Loucy (cell line): ENCODE results near the gene SYNE1.

Experiments used
- H2AFZ ChIP-seq: fragments of 200-600 bp; sonication (generic); 2 replicates; pipeline ENCODE4 v1.6.0; 2016; ENCODE audit warnings: antibody characterized with exemption, mild to moderate bottlenecking, low read length, moderate library complexity
- H3F3A ChIP-seq: fragments of 200-600 bp; 2 replicates; pipeline ENCODE4 v1.6.0; 2016; ENCODE audit warnings: antibody characterized with exemption, low read depth, mild to moderate bottlenecking
- H3K27me3 ChIP-seq: fragments of 200-600 bp; sonication (generic); 2 replicates; pipeline ENCODE4 v1.6.1; 2014; ENCODE audit warnings: low read length, mild to moderate bottlenecking; ENCODE audit not compliant: insufficient read depth, poor library complexity, severe bottlenecking
- H3K36me3 ChIP-seq: fragments of 200-600 bp; sonication (generic); 2 replicates; pipeline ENCODE4 v1.6.1; 2016; ENCODE audit warnings: low read length; ENCODE audit not compliant: insufficient read depth
- H3K4me1 ChIP-seq: fragments of 200-600 bp; sonication (generic); 2 replicates; pipeline ENCODE4 v1.5.1; 2014; ENCODE audit warnings: low read length, mild to moderate bottlenecking; ENCODE audit not compliant: insufficient read depth, poor library complexity, severe bottlenecking
- H3K4me2 ChIP-seq: fragments of 200-600 bp; sonication (generic); 2 replicates; pipeline ENCODE4 v1.6.0; 2014; ENCODE audit warnings: antibody characterized with exemption, low read length, low read depth, mild to moderate bottlenecking; ENCODE audit not compliant: poor library complexity, severe bottlenecking
- H3K4me3 ChIP-seq: fragments of 200-600 bp; sonication (generic); 2 replicates; pipeline ENCODE4 v1.5.1; 2014; ENCODE audit warnings: low read length, mild to moderate bottlenecking, mixed read lengths; ENCODE audit not compliant: poor library complexity, severe bottlenecking
- H3K79me2 ChIP-seq: fragments of 200-600 bp; sonication (generic); 2 replicates; pipeline ENCODE4 v1.6.1; 2014; ENCODE audit warnings: low read length; ENCODE audit not compliant: insufficient read depth
- H3K9ac ChIP-seq: fragments of 200-600 bp; sonication (generic); 2 replicates; pipeline ENCODE4 v1.6.0; 2014; ENCODE audit warnings: mild to moderate bottlenecking, low read depth, low read length, moderate library complexity; ENCODE audit not compliant: poor library complexity, severe bottlenecking
- H3K9me2 ChIP-seq: fragments of 200-600 bp; sonication (generic); replicated peaks from 2 replicates; pipeline ENCODE4 v1.6.1; 2016; ENCODE audit warnings: low read depth, low read length, mixed read lengths
- H3K9me3 ChIP-seq: fragments of 200-600 bp; sonication (generic); 2 replicates; pipeline ENCODE4 v1.6.1; 2014; ENCODE audit warnings: mild to moderate bottlenecking, antibody characterized with exemption, low read length, low read depth; ENCODE audit not compliant: insufficient read depth
- H4K20me1 ChIP-seq: fragments of 200-600 bp; sonication (generic); 2 replicates; pipeline ENCODE4 v1.6.0; 2014; ENCODE audit warnings: antibody characterized with exemption, low read length, mild to moderate bottlenecking; ENCODE audit not compliant: insufficient read depth, poor library complexity, severe bottlenecking
- CTCF ChIP-seq: fragments of 200-600 bp; sonication (generic); conservative IDR thresholded peaks from 2 replicates; pipeline ENCODE4 v1.5.1; 2014; ENCODE audit warnings: mild to moderate bottlenecking, antibody characterized with exemption, low read length
- EZH2phosphoT487 ChIP-seq: fragments of 200-600 bp; IDR thresholded peaks from 2 replicates; pipeline ENCODE4 v1.6.1; 2018; ENCODE audit warnings: antibody characterized with exemption, mild to moderate bottlenecking, moderate library complexity, borderline replicate concordance

Gene SYNE1

GRCh38 chr6:152348116-152348515 lies 289.0 kb downstream of the SYNE1 start:
- Histone ChIP-seq H3K4me2 (no peak overlapping the region), H3K9ac (no peak overlapping the region), H3K4me3 (no peak overlapping the region), H4K20me1 (no peaks in the 10 kb centered on the region), H3K4me1 (no peaks in the 10 kb centered on the region), H3K27me3 (no peaks in the 10 kb centered on the region), H3K9me2 (no peaks in the 10 kb centered on the region), H3K9me3 (no peaks in the 10 kb centered on the region), H2AFZ (no peak overlapping the region), H3K36me3 (no peaks in the 10 kb centered on the region), H3K79me2 (no peaks in the 10 kb centered on the region), H3F3A (no peaks in the 10 kb centered on the region)
- TF ChIP-seq EZH2phosphoT487, result no peak
- no peak for TF ChIP-seq CTCF

- Histone ChIP-seq H4K20me1 (no peaks in the 10 kb centered on the region), H2AFZ (no peak overlapping the region), H3K4me3 (no peak overlapping the region), H3F3A (no peaks in the 10 kb centered on the region), H3K79me2 (no peaks in the 10 kb centered on the region), H3K9me3 (no peaks in the 10 kb centered on the region), H3K4me1 (no peaks in the 10 kb centered on the region), H3K36me3 (no peaks in the 10 kb centered on the region), H3K9ac (no peak overlapping the region), H3K27me3 (no peaks in the 10 kb centered on the region), H3K4me2 (no peak overlapping the region), H3K9me2 (no peaks in the 10 kb centered on the region)
- TF ChIP-seq CTCF, result no peak
- TF ChIP-seq EZH2phosphoT487, result no peak
These were observed 293.3 kb downstream of the SYNE1 start for GRCh38 chr6:152343735-152344360.

- Histone ChIP-seq H3K9me2 (no peaks in the 10 kb centered on the region), H4K20me1 (no peaks in the 10 kb centered on the region), H3K36me3 (no peaks in the 10 kb centered on the region), H3K4me2 (no peak overlapping the region), H2AFZ (no peak overlapping the region), H3K4me1 (no peaks in the 10 kb centered on the region), H3K4me3 (no peak overlapping the region), H3F3A (no peaks in the 10 kb centered on the region), H3K9ac (no peak overlapping the region), H3K27me3 (no peaks in the 10 kb centered on the region), H3K9me3 (no peaks in the 10 kb centered on the region), H3K79me2 (no peaks in the 10 kb centered on the region)
- TF ChIP-seq CTCF, result no peak
- no peak for TF ChIP-seq EZH2phosphoT487
These were observed 295.6 kb downstream of the SYNE1 start for GRCh38 chr6:152341596-152341995.
